Putamen (tissue), 1 donor: Measurements from ENCODE around the gene SLC39A10.
A peak's percentile ranks its signal among the peaks of the same experiment; 100 is the strongest.
"Not testable (repeated sequence)": the region's sequence is repeated elsewhere in the genome, so short reads cannot be mapped to it uniquely, and the experiment has no call there.

ENCODE experiments used
- DNase-seq: peaks from one replicate; pipeline ENCODE4 v3.0.0-alpha.2; 2016; ENCODE audit warnings: low spot score

SLC39A10 gene

GRCh38 chr2:195646424-195646823 is 10.6 kb upstream of the SLC39A10 start:
- DNase-seq: no peak

- DNase-seq: peak; percentile 28
Observed at GRCh38 chr2:195647302-195647701, 9.7 kb upstream of the SLC39A10 start.

GRCh38 chr2:195648370-195648769 is 8.7 kb upstream of the SLC39A10 start:
- not testable (repeated sequence) for DNase-seq

- no peak for DNase-seq
Observed at GRCh38 chr2:195648787-195649186, 8.2 kb upstream of the SLC39A10 start.

- no peak for DNase-seq
Observed at GRCh38 chr2:195649629-195650190, 7.3 kb upstream of the SLC39A10 start.

GRCh38 chr2:195651046-195651445 is 6.0 kb upstream of the SLC39A10 start:
- no peak for DNase-seq

GRCh38 chr2:195652911-195653310 is 4.1 kb upstream of the SLC39A10 start:
- no peak for DNase-seq

GRCh38 chr2:195656161-195656858 is 716 bp upstream of the SLC39A10 start:
- no peak for DNase-seq

- peak; percentile 59 for DNase-seq
Observed at GRCh38 chr2:195657634-195658540, 861 bp downstream of the SLC39A10 start.

GRCh38 chr2:195658541-195658890 is 1.5 kb downstream of the SLC39A10 start:
- DNase-seq: peak; percentile 22

- no peak for DNase-seq
Observed at GRCh38 chr2:195659114-195659513, 2.1 kb downstream of the SLC39A10 start.

GRCh38 chr2:195659982-195660890 is 3.2 kb downstream of the SLC39A10 start:
- DNase-seq: peak; percentile 59

GRCh38 chr2:195662138-195662537 is 5.1 kb downstream of the SLC39A10 start:
- no peak for DNase-seq

- no peak for DNase-seq
Observed at GRCh38 chr2:195663007-195663406, 6.0 kb downstream of the SLC39A10 start.

- DNase-seq: no peak
Observed at GRCh38 chr2:195664528-195664927, 7.5 kb downstream of the SLC39A10 start.

- DNase-seq: not testable (repeated sequence)
Observed at GRCh38 chr2:195665153-195665552, 8.1 kb downstream of the SLC39A10 start.

- no peak for DNase-seq
Observed at GRCh38 chr2:195666113-195666712, 9.2 kb downstream of the SLC39A10 start.

- no peak for DNase-seq
Observed at GRCh38 chr2:195667974-195668373, 10.9 kb downstream of the SLC39A10 start.

- no peak for DNase-seq
Observed at GRCh38 chr2:195670191-195670590, 13.2 kb downstream of the SLC39A10 start.

- no peak for DNase-seq
Observed at GRCh38 chr2:195671563-195671962, 14.5 kb downstream of the SLC39A10 start.

GRCh38 chr2:195672674-195673073 is 15.6 kb downstream of the SLC39A10 start:
- no peak for DNase-seq
